GM21717 (cell line): Measurements from ENCODE around the gene UBE2F.
"Not testable (repeated sequence)": the region's sequence is repeated elsewhere in the genome, so short reads cannot be mapped to it uniquely, and the experiment has no call there.

Experiments used
- ATAC-seq: cut with Tn5 transposase; IDR thresholded peaks from one replicate; pipeline ENCODE4 v1.9.1; 2021; ENCODE audit warnings: mild to moderate bottlenecking, moderate library complexity; ENCODE audit not compliant: unreplicated experiment

UBE2F gene

GRCh38 chr2:237943395-237944094 is 23.3 kb upstream of the UBE2F start:
- ATAC-seq = no peak

- no peak for ATAC-seq
Observed at GRCh38 chr2:237944302-237944701, 22.5 kb upstream of the UBE2F start.

- no peak for ATAC-seq
Observed at GRCh38 chr2:237946423-237946822, 20.4 kb upstream of the UBE2F start.

GRCh38 chr2:237951354-237951753 is 15.5 kb upstream of the UBE2F start:
- not testable (repeated sequence) for ATAC-seq

- ATAC-seq = no peak
Observed at GRCh38 chr2:237951878-237952277, 14.9 kb upstream of the UBE2F start.

- no peak for ATAC-seq
Observed at GRCh38 chr2:237952851-237953250, 14.0 kb upstream of the UBE2F start.

- no peak for ATAC-seq
Observed at GRCh38 chr2:237955640-237956401, 11.0 kb upstream of the UBE2F start.

- no peak for ATAC-seq
Observed at GRCh38 chr2:237956402-237956736, 10.4 kb upstream of the UBE2F start.

GRCh38 chr2:237961637-237962036 is 5.2 kb upstream of the UBE2F start:
- ATAC-seq = no peak

GRCh38 chr2:237962432-237963084 is 4.3 kb upstream of the UBE2F start:
- no peak for ATAC-seq

- ATAC-seq = not testable (repeated sequence)
Observed at GRCh38 chr2:237963490-237963991, 3.3 kb upstream of the UBE2F start.

- ATAC-seq = no peak
Observed at GRCh38 chr2:237964194-237964577, 2.6 kb upstream of the UBE2F start.

- no peak for ATAC-seq
Observed at GRCh38 chr2:237964578-237965404, 2.0 kb upstream of the UBE2F start.

GRCh38 chr2:237965844-237966243 is 970 bp upstream of the UBE2F start:
- not testable (repeated sequence) for ATAC-seq

GRCh38 chr2:237966250-237966564 is 607 bp upstream of the UBE2F start:
- ATAC-seq = peak; percentile 29

- ATAC-seq = no peak
Observed at GRCh38 chr2:237967463-237967951, 693 bp downstream of the UBE2F start.

- peak; percentile 45 for ATAC-seq
Observed at GRCh38 chr2:237968048-237968862, 1.4 kb downstream of the UBE2F start.

- no peak for ATAC-seq
Observed at GRCh38 chr2:237971661-237972060, 4.8 kb downstream of the UBE2F start.

- no peak for ATAC-seq
Observed at GRCh38 chr2:237972211-237972610, 5.4 kb downstream of the UBE2F start.

- ATAC-seq = no peak
Observed at GRCh38 chr2:237972936-237973335, 6.1 kb downstream of the UBE2F start.
